Fibroblast of mammary gland (primary cell): ENCODE data around the gene HMX1.

Source experiments
- DNase-seq: peaks from one replicate; pipeline ENCODE4 v3.0.0-alpha.2; 2010; ENCODE audit warnings: low read depth
- H3K4me3 ChIP-seq: 2 replicates; pipeline ENCODE4 v1.5.1; 2011; ENCODE audit warnings: low read depth, mild to moderate bottlenecking, low read length, moderate library complexity; ENCODE audit not compliant: control insufficient read depth
- CTCF ChIP-seq: conservative IDR thresholded peaks from 2 replicates; pipeline ENCODE4 v1.5.1; 2011; ENCODE audit warnings: low read depth, low read length, inconsistent platforms; ENCODE audit not compliant: control insufficient read depth, insufficient read depth

HMX1 gene

DNA sequence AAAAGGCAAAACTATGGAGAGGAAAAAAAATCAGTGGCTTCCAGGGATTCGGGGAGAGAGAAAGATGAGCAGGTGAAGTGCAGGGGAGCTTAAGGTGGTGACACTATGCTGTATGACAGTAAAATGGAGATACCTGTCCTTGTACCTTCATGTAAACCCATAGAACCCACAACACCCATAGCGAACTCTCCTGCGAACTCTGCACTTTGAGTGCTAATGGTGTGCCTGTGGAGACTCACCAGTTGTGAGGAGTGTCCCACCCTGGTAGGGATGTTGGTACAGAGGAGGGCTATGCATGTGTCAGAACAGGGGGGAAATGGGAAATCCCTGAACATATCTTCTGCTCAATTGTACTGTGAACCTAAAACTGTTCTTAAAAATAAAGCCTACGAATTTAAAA lies 42.8 kb downstream of the HMX1 start:
- TF ChIP-seq CTCF, result no peak
- no peak overlapping the region for H3K4me3 ChIP-seq
- DNase-seq, result no peak

DNA sequence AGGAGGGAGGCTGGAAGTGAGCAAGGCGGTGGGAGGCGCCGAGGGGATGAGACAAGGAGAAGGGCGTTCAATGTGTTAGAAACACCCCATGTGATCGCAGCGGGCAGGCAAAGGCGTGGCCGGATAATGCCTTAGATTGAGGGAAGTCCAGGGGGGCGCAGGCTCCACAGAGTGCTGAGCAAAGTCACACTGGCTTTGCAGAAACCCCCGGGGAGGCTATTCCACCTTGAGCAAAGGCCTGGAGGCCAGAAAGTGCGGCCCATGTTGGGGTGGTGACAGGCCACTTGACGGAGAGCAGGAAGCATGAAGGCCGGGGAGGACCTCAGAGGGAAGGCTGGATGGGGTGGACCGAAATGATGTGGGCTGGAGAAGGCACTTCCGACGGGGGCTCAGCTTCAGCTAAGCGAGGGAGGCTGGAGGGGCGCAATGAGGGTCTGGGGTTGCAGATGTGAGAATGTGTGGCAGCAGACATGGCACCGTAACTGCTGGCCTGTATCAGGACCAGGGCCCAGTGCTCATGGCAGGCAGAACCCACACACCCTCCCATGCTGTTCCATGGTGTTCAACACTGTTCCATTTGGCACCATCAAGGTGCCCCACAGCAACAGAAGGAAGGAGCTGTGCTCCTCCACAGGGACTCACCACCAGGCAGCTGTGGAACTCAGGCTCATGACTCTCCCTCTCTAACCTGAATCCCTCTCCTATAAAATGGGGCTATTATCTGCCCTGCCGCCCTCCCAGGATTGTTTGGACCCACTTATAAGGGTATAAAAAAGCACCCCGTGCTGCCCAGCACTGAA lies 50.3 kb downstream of the HMX1 start:
- H3K4me3 ChIP-seq, result no peak overlapping the region
- no peak for TF ChIP-seq CTCF
- no peak for DNase-seq

DNA sequence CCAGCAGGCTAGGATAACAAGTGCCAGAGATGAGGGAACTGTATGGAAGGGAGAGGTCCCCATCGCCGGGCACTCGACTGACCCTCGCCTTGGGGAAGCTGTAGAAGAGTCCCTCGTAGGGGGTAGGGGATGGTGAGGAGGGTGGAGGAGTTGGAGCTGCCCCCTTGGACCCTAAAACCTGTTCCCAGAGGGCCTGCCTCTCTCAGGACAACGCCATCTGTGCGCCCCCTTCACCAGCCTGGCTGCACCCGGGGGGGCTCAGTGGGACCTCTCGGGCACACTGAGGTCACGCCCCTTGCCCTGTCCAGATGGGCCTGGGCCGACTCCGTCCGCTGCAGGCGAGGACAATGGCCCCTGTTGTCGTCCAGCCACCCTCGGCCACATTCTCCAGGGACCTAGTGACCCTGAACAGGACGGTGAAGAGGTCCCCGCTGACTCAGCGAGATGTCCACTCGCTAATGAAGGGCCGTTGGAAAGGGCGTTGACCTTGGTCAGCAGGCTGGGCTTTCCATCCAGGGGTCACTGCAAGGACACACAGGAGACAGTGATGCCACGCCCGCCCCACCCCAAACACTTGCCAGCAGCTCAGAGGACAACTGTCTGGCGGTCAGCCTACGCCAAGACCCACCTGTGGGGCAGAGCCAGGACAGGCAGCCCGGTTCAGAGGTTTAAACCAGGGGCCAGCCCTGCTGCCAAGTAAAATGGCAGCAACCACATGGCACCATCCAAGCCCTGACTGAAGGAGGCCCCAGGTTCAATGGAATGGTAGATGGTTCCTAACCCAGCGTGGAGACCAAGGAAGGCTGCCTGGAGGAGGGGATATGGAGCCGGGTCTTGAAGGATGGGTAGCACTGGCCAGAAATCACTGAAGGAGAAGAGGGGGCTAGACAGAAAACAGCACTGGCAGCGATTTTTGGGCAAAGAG lies 51.2 kb downstream of the HMX1 start:
- no peak for TF ChIP-seq CTCF
- no peak for DNase-seq

DNA sequence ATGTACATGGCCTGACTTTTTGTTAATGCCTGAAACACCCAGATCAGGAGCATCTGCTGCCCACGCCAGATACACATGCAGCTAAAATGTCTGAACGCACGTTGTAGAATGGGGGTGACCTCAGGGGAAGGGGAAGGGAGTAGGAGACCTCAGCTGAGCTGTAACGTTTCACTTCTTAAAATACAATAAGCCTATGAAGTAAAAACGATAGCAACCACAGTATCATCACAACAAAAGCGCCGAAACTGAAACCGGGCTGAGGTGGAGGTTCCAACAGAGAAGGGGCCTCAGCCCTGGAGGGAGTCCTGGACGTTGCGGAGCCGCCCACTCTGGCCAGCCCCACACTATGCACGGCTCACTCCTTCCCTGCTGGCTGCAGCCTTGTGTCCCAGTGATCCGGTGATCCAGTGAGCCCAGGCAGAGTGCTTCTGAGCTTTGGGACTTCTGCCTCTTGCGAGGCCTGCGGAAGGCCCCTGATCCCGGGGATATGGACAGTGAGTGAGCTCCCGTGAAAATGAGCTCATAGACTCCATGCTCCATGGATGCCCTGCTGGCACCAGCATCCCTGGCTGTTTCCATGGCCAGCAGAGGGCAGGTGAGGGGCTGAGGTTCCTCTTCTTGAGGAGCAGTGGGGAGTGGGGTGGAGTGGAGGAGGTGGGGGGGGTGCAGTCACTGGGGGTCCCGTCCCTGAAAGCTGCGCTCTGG lies 52.0 kb downstream of the HMX1 start:
- H3K4me3 ChIP-seq, result no peak overlapping the region
- DNase-seq, result no peak
- TF ChIP-seq CTCF, result no peak

More for the DNA sequence above, 51.2 kb downstream of the HMX1 start:
- no peak overlapping the region for H3K4me3 ChIP-seq

GRCh38 chr4:8819019-8819418 lies 52.6 kb downstream of the HMX1 start:
- TF ChIP-seq CTCF, result no peak
- DNase-seq, result no peak
- H3K4me3 ChIP-seq, result no peak overlapping the region

DNA sequence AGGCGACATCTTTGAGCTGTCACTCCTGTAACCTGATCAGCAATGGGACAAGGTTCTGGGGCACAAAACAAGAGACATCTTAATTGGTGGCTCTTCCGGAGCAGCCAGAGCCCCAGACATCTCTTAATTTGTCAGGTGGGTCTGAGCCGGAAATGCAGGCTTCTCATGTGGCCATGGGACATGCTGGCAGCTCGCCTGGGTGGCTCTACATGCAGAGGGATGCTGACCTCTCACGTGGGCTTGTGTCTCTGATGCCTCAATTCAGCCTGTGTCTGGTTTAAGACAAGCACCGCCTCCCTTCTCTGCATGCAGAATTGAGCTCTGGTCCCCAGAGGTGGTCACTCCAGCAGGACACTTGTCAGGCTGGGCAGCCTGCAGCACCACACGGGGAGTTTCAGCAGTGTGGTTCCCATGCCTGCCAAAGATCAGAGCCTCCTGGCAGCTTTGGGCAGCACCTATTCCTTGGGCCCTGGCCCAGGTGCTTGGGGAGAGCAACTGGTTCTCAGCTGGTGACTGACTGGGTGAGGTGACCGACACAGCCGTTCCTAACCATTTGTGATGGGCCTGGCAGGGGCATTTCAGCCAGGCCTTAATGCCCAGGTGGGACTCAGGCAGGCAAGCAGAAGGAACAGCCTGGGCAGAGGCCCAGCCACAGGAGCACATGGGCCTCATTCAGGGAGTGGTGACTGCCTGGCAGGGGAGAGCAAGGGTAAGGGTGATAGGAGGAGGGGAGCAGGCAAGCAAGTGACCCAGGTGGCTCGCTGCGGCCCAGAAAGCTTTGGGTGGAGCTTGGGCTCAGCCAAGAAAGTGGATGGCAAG lies 53.4 kb downstream of the HMX1 start:
- TF ChIP-seq CTCF, result no peak
- DNase-seq, result no peak
- H3K4me3 ChIP-seq, result no peak overlapping the region
